K562 (cell line): ENCODE results near the gene RNU5D-1.
A peak's percentile ranks its signal among the peaks of the same experiment; 100 is the strongest.

Experiments used
- BHLHE40 ChIP-seq: IDR thresholded peaks from 2 replicates; pipeline ENCODE4 v1.6.1; 2011; ENCODE audit warnings: low read length, improper control_type of control experiment
- CBX5 ChIP-seq: IDR thresholded peaks from 2 replicates; pipeline ENCODE4 v1.6.1; 2014; ENCODE audit warnings: low read depth, borderline replicate concordance
- CTCF ChIP-seq, 3 experiments: IDR thresholded peaks in 2 of 3; conservative IDR thresholded peaks in 1 of 3; 2 replicates each; pipeline ENCODE4 v1.5.1; 2011 to 2012; ENCODE audit warnings: low read length in 3 of 3, mild to moderate bottlenecking in 3 of 3, control low read depth in 2 of 3, improper control_type of control experiment in 1 of 3, inconsistent platforms in 1 of 3, low read depth in 1 of 3, mixed read lengths in 1 of 3, moderate library complexity in 1 of 3; ENCODE audit not compliant: insufficient read depth in 2 of 3
- ETV1 ChIP-seq: fragments of 450-650 bp; conservative IDR thresholded peaks from 2 replicates; pipeline ENCODE4 v1.6.1; 2016; ENCODE audit warnings: missing genetic modification characterization, control low read depth, low read depth, missing compliant biosample characterization
- POLR2A ChIP-seq: fragments of 450-650 bp; conservative IDR thresholded peaks from 2 replicates; pipeline ENCODE4 v1.6.1; 2016
- PRPF4 ChIP-seq: fragments of 200-400 bp; formaldehyde crosslinking; IDR thresholded peaks from one replicate; pipeline ENCODE4 v1.6.1; 2017; ENCODE audit warnings: low read length, low read depth, mild to moderate bottlenecking; ENCODE audit not compliant: insufficient read depth, poor library complexity, severe bottlenecking
- TARDBP ChIP-seq: fragments of 450-650 bp; IDR thresholded peaks from 2 replicates; pipeline ENCODE4 v1.6.1; 2016
- ZBTB34 ChIP-seq: fragments of 250-450 bp; sonication (Bioruptor Pico); IDR thresholded peaks from 2 replicates; pipeline ENCODE4 v1.8.0; 2021; ENCODE audit warnings: mild to moderate bottlenecking, moderate library complexity
- TF ChIP-seq, protein P1 (sequence below): IDR thresholded peaks from 2 replicates; pipeline ENCODE4 v1.6.1; 2011; ENCODE audit warnings: borderline replicate concordance, low read depth, mild to moderate bottlenecking, moderate library complexity, low read length; ENCODE audit not compliant: insufficient read depth, poor library complexity, severe bottlenecking

- TF ChIP-seq CTCF (IDR thresholded peaks at IDR 0.05 in 2 of 3, conservative IDR thresholded peaks at IDR 0.05 in 1 of 3; ENCODE audit: insufficient read depth in 2 of 3, low read depth in 1 of 3, low read length in 3 of 3), result no peak
- TF ChIP-seq BHLHE40, result peak; percentile 33; the same call in 1 of the 2 replicates
- TF ChIP-seq PRPF4, result no peak
- TF ChIP-seq CBX5, result no peak
- no peak for TF ChIP-seq TARDBP
- no peak for TF ChIP-seq ZBTB34 (CRISPR knock-in tag)
- no peak for TF ChIP-seq POLR2A
- no peak for TF ChIP-seq ETV1
- TF ChIP-seq, protein P1, sequence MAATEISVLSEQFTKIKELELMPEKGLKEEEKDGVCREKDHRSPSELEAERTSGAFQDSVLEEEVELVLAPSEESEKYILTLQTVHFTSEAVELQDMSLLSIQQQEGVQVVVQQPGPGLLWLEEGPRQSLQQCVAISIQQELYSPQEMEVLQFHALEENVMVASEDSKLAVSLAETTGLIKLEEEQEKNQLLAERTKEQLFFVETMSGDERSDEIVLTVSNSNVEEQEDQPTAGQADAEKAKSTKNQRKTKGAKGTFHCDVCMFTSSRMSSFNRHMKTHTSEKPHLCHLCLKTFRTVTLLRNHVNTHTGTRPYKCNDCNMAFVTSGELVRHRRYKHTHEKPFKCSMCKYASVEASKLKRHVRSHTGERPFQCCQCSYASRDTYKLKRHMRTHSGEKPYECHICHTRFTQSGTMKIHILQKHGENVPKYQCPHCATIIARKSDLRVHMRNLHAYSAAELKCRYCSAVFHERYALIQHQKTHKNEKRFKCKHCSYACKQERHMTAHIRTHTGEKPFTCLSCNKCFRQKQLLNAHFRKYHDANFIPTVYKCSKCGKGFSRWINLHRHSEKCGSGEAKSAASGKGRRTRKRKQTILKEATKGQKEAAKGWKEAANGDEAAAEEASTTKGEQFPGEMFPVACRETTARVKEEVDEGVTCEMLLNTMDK, result no peak
These were observed 9.2 kb upstream of the RNU5D-1 start for GRCh38 chr1:44740179-44740617.
